ENCODE measurements around the gene C1orf35. TPM values are rescaled to one million over a fixed set of nuclear protein-coding genes. Genes with fewer than 3 reads are reported as not detected.

C1orf35 gene
- total and polyA plus RNA-seq, 2 of the 4 experiments (the other 2 are of a cell fraction), result 4.3 to 13.0 TPM

GRCh38 chr1:228105270-228105995 lies 2.3 kb upstream of the C1orf35 start:
- Histone ChIP-seq H3K9ac (ENCODE audit: low read depth, low read length) (no peak overlapping the region), H4K20me1 (ENCODE audit: insufficient read depth, low read length) (peaks cover 14% of the 10 kb centered on the region), H3K4me3 (ENCODE audit: insufficient read depth, low read depth, low read length) (no peak overlapping the region), H3K18ac (ENCODE audit: low read depth, low read length) (no peak overlapping the region), H2BK20ac (ENCODE audit: low read depth, low read length) (no peak overlapping the region), H2BK15ac (ENCODE audit: low read depth, low read length) (no peak overlapping the region), H4K91ac (ENCODE audit: insufficient read depth, low read depth, low read length) (no peak overlapping the region), H2AFZ (replicated peaks; ENCODE audit: low read length, poor library complexity) (peak overlapping the region; percentile 38), H3K27me3 (ENCODE audit: control insufficient read depth, insufficient read depth, low read length) (no peaks in the 10 kb centered on the region), H3K36me3 (ENCODE audit: control insufficient read depth, insufficient read depth, low read length) (peaks cover 19% of the 10 kb centered on the region), H2BK120ac (ENCODE audit: low read depth, low read length) (no peak overlapping the region), H3K9me3 (ENCODE audit: control insufficient read depth, insufficient read depth, low read length) (no peaks in the 10 kb centered on the region), H3K27ac (ENCODE audit: insufficient read depth, low read length) (no peak overlapping the region), H2AK9ac (replicated peaks; ENCODE audit: low read depth, low read length, poor library complexity) (no peak overlapping the region), H3K9me1 (ENCODE audit: insufficient read depth, low read length) (peaks cover 7% of the 10 kb centered on the region), H3K4me2 (ENCODE audit: low read depth, low read length) (no peak overlapping the region), H3K56ac (ENCODE audit: extremely low read depth, insufficient read depth, low read length) (no peak overlapping the region), H3K14ac (replicated peaks; ENCODE audit: low read depth, low read length) (no peak overlapping the region), H3K79me1 (ENCODE audit: low read depth in 1 of 2, low read length in 2 of 2) (peaks cover 13 to 54% of the 10 kb centered on the region in 2 experiments; a peak in 3 of 4 replicates), H2BK5ac (ENCODE audit: low read depth, low read length, poor library complexity, severe bottlenecking) (no peak overlapping the region), H4K8ac (ENCODE audit: low read depth in 2 of 2, low read length in 2 of 2) (no peak overlapping the region), H3K4ac (ENCODE audit: low read depth, low read length) (no peak overlapping the region), H3K4me1 (ENCODE audit: control insufficient read depth, insufficient read depth, low read length) (peaks cover 10% of the 10 kb centered on the region), H2AK5ac (ENCODE audit: low read depth, low read length) (no peak overlapping the region), H3K23ac (ENCODE audit: low read depth, low read length) (no peak overlapping the region), H4K5ac (ENCODE audit: low read depth, low read length) (no peak overlapping the region)
- WGBS, 2 experiments (ENCODE audit: extremely low coverage in 2 of 2, insufficient read length in 1 of 2), result 59% methylated on average over 4 of the region's 9 CpGs; no CpG with 5 or more reads in 1 of the 2 experiments
- CTCF ChIA-PET, result no interaction called here
- in situ Hi-C loops (cut with MboI; ENCODE audit: low sequenced_read_pairs), result no loop called here
- POLR2A ChIA-PET (ENCODE audit: unreplicated experiment), result no interaction called here
- DNase-seq (no peak), ATAC-seq (ENCODE audit: low read depth) (no peak)
- dilution Hi-C loops (cut with HindIII; ENCODE audit: low sequenced_read_pairs, unreplicated experiment), result no loop called here
- TF ChIP-seq USF2 (IDR thresholded peaks at IDR 0.05; ENCODE audit: low read depth, low read length) (no peak), CEBPB (IDR thresholded peaks at IDR 0.05; ENCODE audit: low read depth, low read length) (no peak), RFX5 (IDR thresholded peaks at IDR 0.05; ENCODE audit: low read depth, low read length) (no peak), RAD21 (IDR thresholded peaks at IDR 0.05; ENCODE audit: low read length) (no peak), NFE2L2 (IDR thresholded peaks at IDR 0.05; ENCODE audit: low read depth, low read length) (no peak), SMC3 (IDR thresholded peaks at IDR 0.05; ENCODE audit: low read depth, low read length) (no peak), CHD1 (IDR thresholded peaks at IDR 0.05; ENCODE audit: low read depth, low read length) (no peak), MAZ (IDR thresholded peaks at IDR 0.05; ENCODE audit: borderline replicate concordance, low read depth, low read length) (no peak), FOS (IDR thresholded peaks at IDR 0.05; ENCODE audit: low read depth, low read length) (no peak), BHLHE40 (IDR thresholded peaks at IDR 0.05; ENCODE audit: low read depth, low read length) (no peak), MXI1 (IDR thresholded peaks at IDR 0.05; ENCODE audit: borderline replicate concordance, low read depth, low read length) (no peak), RCOR1 (IDR thresholded peaks at IDR 0.05; ENCODE audit: insufficient replicate concordance, low read length) (no peak), POLR2A (IDR thresholded peaks at IDR 0.05; ENCODE audit: low read depth, low read length) (no peak), CTCF (conservative IDR thresholded peaks at IDR 0.05; ENCODE audit: low read depth, low read length) (no peak), MAFK (IDR thresholded peaks at IDR 0.05; ENCODE audit: low read depth, low read length) (no peak), ELK1 (IDR thresholded peaks at IDR 0.05; ENCODE audit: borderline replicate concordance, low read depth, low read length) (no peak)
- intact Hi-C loops (cut with micrococcal nuclease), result no loop called here
- BruUV-seq (replicated peaks), result no TSS peak

Data from IMR-90 (cell line).